SK-N-SH treated with all-trans-retinoic acid at 6 μM for 48 hours (cell line): Measurements from ENCODE around the gene DCLRE1A.

Experiments
- ATAC-seq: fragments of 200-7000 bp; cut with Tn5 transposase; 3 replicates; pipeline ENCODE4 v1.9.1; 2020; ENCODE audit warnings: mild to moderate bottlenecking, moderate library complexity
- ARNTL ChIP-seq: fragments of 450-650 bp; formaldehyde crosslinking; IDR thresholded peaks from 2 replicates; pipeline ENCODE4 v1.5.0; 2020; ENCODE audit warnings: low read depth, mild to moderate bottlenecking, moderate library complexity, borderline replicate concordance
- BACH2 ChIP-seq: fragments of 250-450 bp; sonication (Bioruptor Pico); IDR thresholded peaks from 2 replicates; pipeline ENCODE4 v1.9.0; 2021; ENCODE audit warnings: mild to moderate bottlenecking, borderline replicate concordance
- CSDC2 ChIP-seq: fragments of 250-450 bp; sonication (Bioruptor Pico); IDR thresholded peaks from 2 replicates; pipeline ENCODE4 v1.5.0; 2020; ENCODE audit warnings: mild to moderate bottlenecking, moderate library complexity
- CSRNP3 ChIP-seq: fragments of 250-450 bp; sonication (Bioruptor Pico); IDR thresholded peaks from 2 replicates; pipeline ENCODE4 v1.5.1; 2021; ENCODE audit warnings: mild to moderate bottlenecking, moderate library complexity
- ESRRG ChIP-seq: fragments of 250-450 bp; sonication (Bioruptor Pico); IDR thresholded peaks from 2 replicates; pipeline ENCODE4 v1.6.1; 2021; ENCODE audit warnings: mild to moderate bottlenecking
- GLIS3 ChIP-seq: fragments of 250-450 bp; sonication (Bioruptor Pico); IDR thresholded peaks from 2 replicates; pipeline ENCODE4 v1.5.0; 2020; ENCODE audit warnings: mild to moderate bottlenecking, moderate library complexity
- ISL1 ChIP-seq: fragments of 250-450 bp; sonication (Bioruptor Pico); IDR thresholded peaks from 2 replicates; pipeline ENCODE4 v2.1.2; 2022; ENCODE audit warnings: mild to moderate bottlenecking, moderate library complexity
- OSR1 ChIP-seq: fragments of 250-450 bp; sonication (Bioruptor Pico); IDR thresholded peaks from 2 replicates; pipeline ENCODE4 v1.8.0; 2022; ENCODE audit warnings: moderate library complexity, mild to moderate bottlenecking, inconsistent platforms
- POU6F1 ChIP-seq: fragments of 250-450 bp; sonication (Bioruptor Pico); IDR thresholded peaks from 2 replicates; pipeline ENCODE4 v1.8.0; 2021; ENCODE audit warnings: low read depth, mild to moderate bottlenecking, moderate library complexity, borderline replicate concordance
- RARB ChIP-seq: fragments of 250-450 bp; sonication (Bioruptor Pico); IDR thresholded peaks from 2 replicates; pipeline ENCODE4 v1.8.0; 2021; ENCODE audit warnings: mild to moderate bottlenecking, moderate library complexity
- SNAI2 ChIP-seq: fragments of 250-450 bp; sonication (Bioruptor Pico); IDR thresholded peaks from 2 replicates; pipeline ENCODE4 v1.5.0; 2020; ENCODE audit warnings: mild to moderate bottlenecking, moderate library complexity
- TCF4 ChIP-seq: fragments of 250-450 bp; sonication (Bioruptor Pico); IDR thresholded peaks from 2 replicates; pipeline ENCODE4 v1.8.0; 2021; ENCODE audit warnings: mild to moderate bottlenecking, moderate library complexity, borderline replicate concordance
- TOX ChIP-seq: fragments of 250-450 bp; sonication (Bioruptor Pico); IDR thresholded peaks from 2 replicates; pipeline ENCODE4 v1.8.0; 2021; ENCODE audit warnings: mild to moderate bottlenecking, moderate library complexity, borderline replicate concordance
- ZC3H10 ChIP-seq: fragments of 250-450 bp; sonication (Bioruptor Pico); IDR thresholded peaks from 2 replicates; pipeline ENCODE4 v1.5.1; 2021; ENCODE audit warnings: mild to moderate bottlenecking, moderate library complexity
- ZFP3 ChIP-seq: fragments of 250-450 bp; sonication (Bioruptor Pico); IDR thresholded peaks from 2 replicates; pipeline ENCODE4 v1.5.0; 2020; ENCODE audit warnings: mild to moderate bottlenecking, moderate library complexity
- ZFP30 ChIP-seq: fragments of 450-650 bp; formaldehyde crosslinking; IDR thresholded peaks from 2 replicates; pipeline ENCODE4 v1.5.0; 2022; ENCODE audit warnings: mild to moderate bottlenecking, moderate library complexity
- ZNF565 ChIP-seq: fragments of 450-650 bp; formaldehyde crosslinking; conservative IDR thresholded peaks from 2 replicates; pipeline ENCODE4 v1.5.0; 2020; ENCODE audit warnings: low read depth, mild to moderate bottlenecking, moderate library complexity
- ZNF70 ChIP-seq: fragments of 450-650 bp; formaldehyde crosslinking; IDR thresholded peaks from 2 replicates; pipeline ENCODE4 v1.5.0; 2020; ENCODE audit warnings: mild to moderate bottlenecking, moderate library complexity
- ZNF8 ChIP-seq: fragments of 450-650 bp; formaldehyde crosslinking; IDR thresholded peaks from 2 replicates; pipeline ENCODE4 v1.5.0; 2020; ENCODE audit warnings: mild to moderate bottlenecking, moderate library complexity
- TF ChIP-seq, protein P1 (sequence below): fragments of 250-450 bp; sonication (Bioruptor Pico); IDR thresholded peaks from 2 replicates; pipeline ENCODE4 v1.5.1; 2020; ENCODE audit warnings: low read depth, mild to moderate bottlenecking, moderate library complexity
- TF ChIP-seq, protein P2 (sequence below): fragments of 250-450 bp; sonication (Bioruptor Pico); IDR thresholded peaks from 2 replicates; pipeline ENCODE4 v1.8.0; 2020; ENCODE audit warnings: mild to moderate bottlenecking, moderate library complexity, borderline replicate concordance

DCLRE1A gene

GRCh38 chr10:113872139-113873030 is 18.5 kb upstream of the DCLRE1A start:
- ATAC-seq: no peak
- TF ChIP-seq, protein P1, sequence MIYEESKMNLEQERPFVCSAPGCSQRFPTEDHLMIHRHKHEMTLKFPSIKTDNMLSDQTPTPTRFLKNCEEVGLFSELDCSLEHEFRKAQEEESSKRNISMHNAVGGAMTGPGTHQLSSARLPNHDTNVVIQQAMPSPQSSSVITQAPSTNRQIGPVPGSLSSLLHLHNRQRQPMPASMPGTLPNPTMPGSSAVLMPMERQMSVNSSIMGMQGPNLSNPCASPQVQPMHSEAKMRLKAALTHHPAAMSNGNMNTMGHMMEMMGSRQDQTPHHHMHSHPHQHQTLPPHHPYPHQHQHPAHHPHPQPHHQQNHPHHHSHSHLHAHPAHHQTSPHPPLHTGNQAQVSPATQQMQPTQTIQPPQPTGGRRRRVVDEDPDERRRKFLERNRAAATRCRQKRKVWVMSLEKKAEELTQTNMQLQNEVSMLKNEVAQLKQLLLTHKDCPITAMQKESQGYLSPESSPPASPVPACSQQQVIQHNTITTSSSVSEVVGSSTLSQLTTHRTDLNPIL: no peak
- peak; percentile 50; the same call in 1 of the 2 replicates for TF ChIP-seq ZNF8 (CRISPR knock-in tag)
- TF ChIP-seq, all 23 proteins: peak for 1

DNA sequence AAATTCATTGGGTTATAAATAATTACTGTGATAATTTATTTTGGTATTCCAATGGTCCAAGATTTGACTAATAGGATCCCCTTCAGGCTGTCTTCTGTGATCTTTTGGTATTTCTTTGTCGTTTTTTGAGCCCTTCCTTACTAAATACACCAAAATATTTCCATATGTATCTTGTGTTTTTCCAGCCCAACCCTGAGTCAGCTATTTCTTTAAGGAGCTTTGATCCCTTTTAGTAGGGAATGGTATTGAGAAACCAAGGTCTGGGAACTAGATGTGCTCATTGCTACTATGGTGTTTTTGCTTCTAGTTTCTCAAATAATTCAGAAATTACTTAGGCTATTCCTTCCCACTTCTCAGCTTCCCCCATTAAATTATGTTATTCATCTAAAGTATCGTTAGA is 15.9 kb upstream of the DCLRE1A start:
- TF ChIP-seq BACH2: no peak
- no peak for TF ChIP-seq GLIS3 (CRISPR knock-in tag)
- TF ChIP-seq TOX (CRISPR knock-in tag): no peak
- no peak for TF ChIP-seq ZC3H10
- TF ChIP-seq ARNTL (CRISPR knock-in tag): no peak
- no peak for TF ChIP-seq CSDC2
- TF ChIP-seq TCF4 (CRISPR knock-in tag): no peak
- TF ChIP-seq ZNF8 (CRISPR knock-in tag): no peak
- no peak for TF ChIP-seq ESRRG (CRISPR knock-in tag)
- no peak for TF ChIP-seq SNAI2 (CRISPR knock-in tag)
- no peak for TF ChIP-seq POU6F1 (CRISPR knock-in tag)
- no peak for TF ChIP-seq ZFP30 (CRISPR knock-in tag)
- no peak for TF ChIP-seq OSR1
- no peak for TF ChIP-seq ZFP3 (CRISPR knock-in tag)
- TF ChIP-seq, protein P1: no peak
- TF ChIP-seq CSRNP3 (CRISPR knock-in tag): no peak
- TF ChIP-seq ZNF70: no peak
- TF ChIP-seq RARB (CRISPR knock-in tag): no peak
- no peak for TF ChIP-seq ZNF565
- ATAC-seq: no peak

- TF ChIP-seq, protein P1: no peak
- TF ChIP-seq CSDC2 (no peak), SNAI2 (CRISPR knock-in tag) (no peak), POU6F1 (CRISPR knock-in tag) (no peak), ZNF8 (CRISPR knock-in tag) (no peak), RARB (CRISPR knock-in tag) (no peak), BACH2 (no peak), ISL1 (no peak), ZFP3 (CRISPR knock-in tag) (no peak), ZNF70 (no peak), CSRNP3 (CRISPR knock-in tag) (no peak), GLIS3 (CRISPR knock-in tag) (no peak), OSR1 (no peak), TOX (CRISPR knock-in tag) (no peak), TCF4 (CRISPR knock-in tag) (no peak), ZC3H10 (no peak), ARNTL (CRISPR knock-in tag) (no peak)
- TF ChIP-seq, protein P2, sequence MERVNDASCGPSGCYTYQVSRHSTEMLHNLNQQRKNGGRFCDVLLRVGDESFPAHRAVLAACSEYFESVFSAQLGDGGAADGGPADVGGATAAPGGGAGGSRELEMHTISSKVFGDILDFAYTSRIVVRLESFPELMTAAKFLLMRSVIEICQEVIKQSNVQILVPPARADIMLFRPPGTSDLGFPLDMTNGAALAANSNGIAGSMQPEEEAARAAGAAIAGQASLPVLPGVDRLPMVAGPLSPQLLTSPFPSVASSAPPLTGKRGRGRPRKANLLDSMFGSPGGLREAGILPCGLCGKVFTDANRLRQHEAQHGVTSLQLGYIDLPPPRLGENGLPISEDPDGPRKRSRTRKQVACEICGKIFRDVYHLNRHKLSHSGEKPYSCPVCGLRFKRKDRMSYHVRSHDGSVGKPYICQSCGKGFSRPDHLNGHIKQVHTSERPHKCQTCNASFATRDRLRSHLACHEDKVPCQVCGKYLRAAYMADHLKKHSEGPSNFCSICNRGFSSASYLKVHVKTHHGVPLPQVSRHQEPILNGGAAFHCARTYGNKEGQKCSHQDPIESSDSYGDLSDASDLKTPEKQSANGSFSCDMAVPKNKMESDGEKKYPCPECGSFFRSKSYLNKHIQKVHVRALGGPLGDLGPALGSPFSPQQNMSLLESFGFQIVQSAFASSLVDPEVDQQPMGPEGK (CRISPR knock-in tag): no peak
- TF ChIP-seq, all 23 proteins: peak for 0
- ATAC-seq: no peak
Observed at GRCh38 chr10:113867904-113868303, 14.0 kb upstream of the DCLRE1A start.
